Measurements from ENCODE around the gene VAV2. TPM values are rescaled to one million over a fixed set of nuclear protein-coding genes. Genes with fewer than 3 reads are reported as not detected.

Gene VAV2
- total RNA-seq, 1 donor from 2014 or later, result 12.7 TPM

GRCh38 chr9:133715866-133716563, 276.1 kb downstream of the VAV2 start:
- Histone ChIP-seq H3K4me3 (no peak overlapping the region), H3K36me3 (no peaks in the 10 kb centered on the region), H3K27ac (peak overlapping the region in 1 of 2 donors; percentile 27), H3K4me1 (no peaks in the 10 kb centered on the region), H3K27me3 (no peaks in the 10 kb centered on the region), H3K9me3 (no peaks in the 10 kb centered on the region)
- no peak for DNase-seq (ENCODE audit: low spot score in 2 of 2)
- TF ChIP-seq, protein P1, sequence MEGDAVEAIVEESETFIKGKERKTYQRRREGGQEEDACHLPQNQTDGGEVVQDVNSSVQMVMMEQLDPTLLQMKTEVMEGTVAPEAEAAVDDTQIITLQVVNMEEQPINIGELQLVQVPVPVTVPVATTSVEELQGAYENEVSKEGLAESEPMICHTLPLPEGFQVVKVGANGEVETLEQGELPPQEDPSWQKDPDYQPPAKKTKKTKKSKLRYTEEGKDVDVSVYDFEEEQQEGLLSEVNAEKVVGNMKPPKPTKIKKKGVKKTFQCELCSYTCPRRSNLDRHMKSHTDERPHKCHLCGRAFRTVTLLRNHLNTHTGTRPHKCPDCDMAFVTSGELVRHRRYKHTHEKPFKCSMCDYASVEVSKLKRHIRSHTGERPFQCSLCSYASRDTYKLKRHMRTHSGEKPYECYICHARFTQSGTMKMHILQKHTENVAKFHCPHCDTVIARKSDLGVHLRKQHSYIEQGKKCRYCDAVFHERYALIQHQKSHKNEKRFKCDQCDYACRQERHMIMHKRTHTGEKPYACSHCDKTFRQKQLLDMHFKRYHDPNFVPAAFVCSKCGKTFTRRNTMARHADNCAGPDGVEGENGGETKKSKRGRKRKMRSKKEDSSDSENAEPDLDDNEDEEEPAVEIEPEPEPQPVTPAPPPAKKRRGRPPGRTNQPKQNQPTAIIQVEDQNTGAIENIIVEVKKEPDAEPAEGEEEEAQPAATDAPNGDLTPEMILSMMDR (IDR thresholded peaks at IDR 0.05), result peak in 1 of 3 experiments; percentile 7
- intact Hi-C loops (cut with DNase I), result no loop called here

DNA sequence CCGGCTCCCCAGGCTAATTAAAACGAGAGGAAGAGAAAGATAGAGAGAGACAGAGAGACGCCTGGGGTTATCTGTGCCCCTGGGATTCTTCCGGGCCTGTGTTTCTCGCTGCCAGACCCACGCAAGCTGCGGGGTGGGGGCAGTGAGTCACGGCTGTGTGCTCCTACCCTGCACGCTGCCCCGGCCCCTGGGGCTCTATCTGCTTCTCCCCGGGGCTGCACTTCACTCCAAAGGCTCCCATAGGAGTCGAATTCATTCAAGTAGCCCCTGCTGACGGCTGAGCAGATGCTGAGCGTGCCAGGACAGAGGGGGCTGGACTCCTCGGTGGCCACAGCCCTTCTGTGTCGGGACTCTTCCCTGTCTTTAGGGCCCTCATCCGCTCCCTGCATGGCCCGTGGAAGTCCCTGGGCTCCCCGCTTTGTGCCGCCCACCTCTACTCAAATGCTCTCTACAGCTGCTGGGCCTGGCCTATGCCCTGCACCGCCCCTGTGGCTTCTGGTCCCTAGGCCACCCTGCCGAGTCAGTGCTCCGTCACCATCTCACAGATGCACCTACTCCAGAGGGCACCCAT, 276.7 kb downstream of the VAV2 start:
- no peak overlapping the region for H3K4me3 ChIP-seq
- intact Hi-C loops (cut with DNase I), result no loop called here
- TF ChIP-seq, protein P1 (IDR thresholded peaks at IDR 0.05), result no peak
- no peak overlapping the region for H3K27ac ChIP-seq
- H3K4me1 ChIP-seq, result no peaks in the 10 kb centered on the region
- no peaks in the 10 kb centered on the region for H3K27me3 ChIP-seq
- H3K36me3 ChIP-seq, result no peaks in the 10 kb centered on the region
- no peak for DNase-seq (ENCODE audit: low spot score in 2 of 2)
- no peaks in the 10 kb centered on the region for H3K9me3 ChIP-seq

DNA sequence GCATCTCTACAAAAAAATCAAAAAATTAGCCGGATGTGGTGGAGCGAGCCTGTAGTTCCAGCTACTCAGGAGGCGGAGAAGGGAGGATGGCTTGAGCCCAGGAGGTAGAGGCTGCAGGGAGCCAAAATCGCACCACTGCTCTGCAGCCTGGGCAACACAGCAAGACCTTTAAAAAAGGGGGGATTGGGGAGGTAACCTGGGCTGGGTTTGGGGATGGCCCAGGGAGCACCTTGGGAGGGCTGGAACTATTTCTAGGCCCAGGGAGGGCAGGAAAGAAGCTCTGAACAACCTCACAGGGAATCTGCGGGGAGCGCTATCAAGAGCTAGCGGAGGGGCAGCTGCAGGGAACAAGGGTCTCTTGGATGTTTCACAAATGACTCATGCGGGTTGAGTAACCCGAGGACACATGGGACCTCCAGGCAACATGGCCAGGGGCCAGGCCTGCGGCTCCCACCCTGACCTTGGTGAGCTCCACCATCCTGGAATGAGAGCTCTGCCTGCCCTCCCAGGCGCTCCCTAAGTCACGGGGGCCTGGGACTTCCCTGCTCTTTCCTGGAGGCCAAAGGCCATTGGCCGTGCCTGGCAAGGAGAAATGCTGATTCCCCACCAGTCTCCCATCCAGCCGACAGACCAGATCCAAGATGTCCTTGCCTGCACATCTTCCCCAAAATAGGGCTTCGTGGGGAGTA, 277.4 kb downstream of the VAV2 start:
- H3K36me3 ChIP-seq, result no peaks in the 10 kb centered on the region
- DNase-seq (ENCODE audit: low spot score in 2 of 2), result no peak
- H3K27ac ChIP-seq, result no peak overlapping the region
- no peaks in the 10 kb centered on the region for H3K9me3 ChIP-seq
- no peak overlapping the region for H3K4me3 ChIP-seq
- TF ChIP-seq, protein P1 (IDR thresholded peaks at IDR 0.05), result no peak
- no peaks in the 10 kb centered on the region for H3K27me3 ChIP-seq
- H3K4me1 ChIP-seq, result no peaks in the 10 kb centered on the region
- intact Hi-C loops (cut with DNase I), result no loop called here

DNA sequence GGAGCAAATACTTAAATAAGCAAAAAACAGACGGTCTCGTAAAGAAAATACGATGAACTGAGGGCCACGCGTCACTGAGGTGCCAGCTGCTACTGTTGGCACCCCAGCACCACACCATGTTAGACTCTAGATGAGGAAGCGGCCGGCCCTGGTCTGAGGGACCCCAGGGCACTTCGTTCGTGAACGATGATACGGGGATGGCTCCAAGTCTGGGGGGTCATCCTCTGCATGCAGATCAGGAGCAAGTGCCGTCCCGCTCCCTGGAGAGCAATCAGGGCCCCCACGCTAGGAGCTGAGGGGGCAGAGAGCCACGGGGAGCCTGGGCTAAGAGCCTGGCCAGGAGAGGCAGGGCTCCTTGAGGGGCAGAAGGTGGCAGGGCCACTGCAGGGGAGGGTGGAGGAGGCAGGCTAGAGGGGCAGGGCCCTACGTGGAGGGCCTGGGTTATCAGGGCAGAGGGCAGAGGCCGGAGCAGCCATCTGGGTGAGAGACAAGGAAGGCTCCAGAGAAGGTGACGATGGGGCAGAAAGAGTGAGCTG, 278.1 kb downstream of the VAV2 start:
- TF ChIP-seq, protein P1 (IDR thresholded peaks at IDR 0.05), result no peak
- DNase-seq (ENCODE audit: low spot score in 2 of 2), result no peak
- intact Hi-C loops (cut with DNase I), result no loop called here
- Histone ChIP-seq H3K4me1 (no peaks in the 10 kb centered on the region), H3K27ac (no peak overlapping the region), H3K27me3 (no peaks in the 10 kb centered on the region), H3K36me3 (no peaks in the 10 kb centered on the region), H3K9me3 (no peaks in the 10 kb centered on the region), H3K4me3 (no peak overlapping the region)

GRCh38 chr9:133713150-133713959, 278.8 kb downstream of the VAV2 start:
- DNase-seq (ENCODE audit: low spot score in 2 of 2), result no peak
- intact Hi-C loops (cut with DNase I), result no loop called here

More at GRCh38 chr9:133713150-133713959, 278.8 kb downstream of the VAV2 start:
- TF ChIP-seq, protein P1 (IDR thresholded peaks at IDR 0.05), result no peak
- Histone ChIP-seq H3K4me1 (no peaks in the 10 kb centered on the region), H3K36me3 (no peaks in the 10 kb centered on the region), H3K27me3 (no peaks in the 10 kb centered on the region), H3K9me3 (no peaks in the 10 kb centered on the region), H3K27ac (no peak overlapping the region), H3K4me3 (no peak overlapping the region)
